G401.6 (cell line): ENCODE results near the gene NAIF1.
"Not testable (repeated sequence)": the region's sequence is repeated elsewhere in the genome, so short reads cannot be mapped to it uniquely, and the experiment has no call there.

ENCODE experiments used
- FAIRE-seq: peaks from 2 replicates; lab custom pipeline; 2012; peaks lifted over from hg19 to GRCh38; lab: Jason Lieb, UNC

NAIF1 gene

DNA sequence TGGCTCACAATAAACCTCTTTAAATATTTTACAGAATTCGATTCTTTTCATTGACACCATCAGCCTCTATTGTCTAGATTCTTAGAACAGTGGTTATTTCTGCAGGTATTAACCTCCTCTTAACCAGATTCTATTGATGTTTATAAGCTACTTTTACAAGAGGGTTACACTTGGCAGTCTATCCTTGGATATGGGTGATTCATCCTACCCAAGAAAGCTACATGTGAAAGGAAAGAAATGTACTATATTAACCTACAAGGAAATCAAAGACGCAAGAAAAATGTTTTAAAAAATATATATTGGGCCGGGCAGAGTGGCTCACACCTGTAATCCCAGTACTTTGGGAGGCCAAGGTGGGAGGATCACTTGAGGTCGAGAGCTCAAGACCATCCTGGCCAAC is 17.6 kb upstream of the NAIF1 start:
- FAIRE-seq, result no peak

DNA sequence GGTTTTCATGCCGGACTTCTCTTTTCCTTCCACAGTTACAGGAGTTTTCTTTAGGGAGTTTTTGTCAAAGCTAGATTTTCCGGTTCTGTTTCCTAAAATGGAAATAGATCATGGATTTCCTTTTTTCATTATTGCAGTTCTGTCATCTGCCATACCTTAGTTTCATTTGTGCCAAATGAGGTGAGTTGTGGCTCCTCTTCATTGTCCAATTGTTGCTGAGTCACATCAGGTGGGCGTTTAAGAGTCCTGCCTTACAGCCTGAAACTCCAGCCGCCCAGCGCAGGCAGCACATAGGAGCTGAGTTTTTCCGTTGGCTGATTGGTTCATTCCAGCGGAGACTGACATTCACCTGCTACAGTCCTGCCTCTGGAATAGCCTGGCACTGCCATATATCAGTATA is 15.0 kb upstream of the NAIF1 start:
- no peak for FAIRE-seq

DNA sequence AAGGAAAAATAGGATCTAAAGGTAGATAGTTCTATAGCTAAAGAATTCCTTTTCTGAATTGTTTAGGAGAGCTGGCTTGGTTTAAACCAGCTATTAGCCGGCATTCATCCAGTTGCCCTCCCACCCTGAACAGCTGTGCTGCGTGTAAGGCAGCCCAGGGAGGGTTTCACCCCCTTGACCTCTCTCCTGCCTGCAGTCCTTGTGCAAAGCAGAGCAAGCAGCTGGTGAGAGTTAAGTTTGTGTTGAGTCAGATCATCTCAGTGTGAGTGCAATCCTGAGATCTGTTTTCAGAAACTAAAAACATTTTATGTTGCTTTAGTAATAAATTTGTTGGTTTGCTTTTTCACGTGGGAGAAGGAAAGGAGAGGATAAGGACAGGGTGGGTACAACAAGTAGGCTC is 13.9 kb upstream of the NAIF1 start:
- FAIRE-seq, result no peak

DNA sequence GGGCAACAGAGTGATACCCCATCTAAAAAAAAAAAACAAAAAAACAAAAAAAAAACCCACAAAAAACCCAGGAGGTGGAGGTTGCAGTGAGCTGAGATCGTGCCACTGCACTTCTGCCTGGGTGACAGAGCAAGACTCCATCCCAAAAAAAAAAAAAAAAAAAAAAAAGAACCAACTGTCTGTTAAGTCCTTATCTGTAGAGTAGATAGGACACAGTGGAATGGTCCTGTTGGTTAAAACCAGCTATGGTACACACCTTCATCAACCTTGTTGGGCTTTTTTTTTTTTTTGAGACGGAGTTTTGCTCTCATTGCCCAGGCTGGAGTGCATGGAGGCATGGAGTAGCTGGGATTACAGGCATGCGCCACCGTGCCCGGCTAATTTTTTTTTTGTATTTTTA is 13.1 kb upstream of the NAIF1 start:
- no peak for FAIRE-seq

DNA sequence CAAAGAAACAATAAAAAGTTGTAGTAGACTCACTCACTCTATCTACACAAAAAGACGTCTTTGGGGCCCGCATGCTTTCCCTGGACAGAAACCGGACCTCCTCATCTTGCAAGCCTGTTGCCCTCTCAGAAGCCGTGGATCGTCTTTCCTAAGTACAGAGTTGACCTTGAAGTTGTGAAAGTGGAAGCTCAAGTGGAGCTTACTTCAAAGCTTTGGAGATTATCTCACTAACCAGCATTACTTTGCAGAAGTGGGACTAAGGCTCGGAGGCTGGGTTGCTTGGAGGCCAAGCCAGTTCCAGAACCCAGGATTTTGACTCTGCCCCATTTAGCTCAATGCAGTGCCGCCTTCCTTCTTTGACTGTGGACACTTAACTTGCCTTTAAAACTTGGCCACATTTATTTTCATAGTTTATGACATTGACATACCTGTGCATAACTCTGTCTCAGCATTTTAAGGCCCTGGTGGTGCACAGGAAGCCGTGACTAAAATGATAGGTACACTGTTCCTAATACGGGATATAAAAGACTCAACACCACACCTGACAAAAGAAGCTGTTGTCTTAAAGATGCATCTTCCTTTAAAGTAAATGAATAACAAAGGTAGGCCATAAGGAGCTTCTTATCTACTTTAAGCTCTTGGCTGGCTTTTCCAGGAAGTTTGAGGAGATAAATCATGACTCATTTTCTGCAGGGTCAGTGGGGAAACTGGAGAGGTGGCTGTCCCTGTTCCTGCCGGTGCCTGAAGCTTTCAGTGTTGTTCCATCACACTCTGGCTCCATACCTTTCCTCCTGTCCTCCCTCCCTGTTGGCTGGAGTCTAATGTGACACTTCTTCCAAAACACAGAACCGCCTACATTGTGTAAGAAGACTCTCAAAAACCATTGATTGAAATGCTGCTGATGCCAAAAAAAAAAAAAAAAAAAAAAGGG is 11.6 kb upstream of the NAIF1 start:
- no peak for FAIRE-seq

DNA sequence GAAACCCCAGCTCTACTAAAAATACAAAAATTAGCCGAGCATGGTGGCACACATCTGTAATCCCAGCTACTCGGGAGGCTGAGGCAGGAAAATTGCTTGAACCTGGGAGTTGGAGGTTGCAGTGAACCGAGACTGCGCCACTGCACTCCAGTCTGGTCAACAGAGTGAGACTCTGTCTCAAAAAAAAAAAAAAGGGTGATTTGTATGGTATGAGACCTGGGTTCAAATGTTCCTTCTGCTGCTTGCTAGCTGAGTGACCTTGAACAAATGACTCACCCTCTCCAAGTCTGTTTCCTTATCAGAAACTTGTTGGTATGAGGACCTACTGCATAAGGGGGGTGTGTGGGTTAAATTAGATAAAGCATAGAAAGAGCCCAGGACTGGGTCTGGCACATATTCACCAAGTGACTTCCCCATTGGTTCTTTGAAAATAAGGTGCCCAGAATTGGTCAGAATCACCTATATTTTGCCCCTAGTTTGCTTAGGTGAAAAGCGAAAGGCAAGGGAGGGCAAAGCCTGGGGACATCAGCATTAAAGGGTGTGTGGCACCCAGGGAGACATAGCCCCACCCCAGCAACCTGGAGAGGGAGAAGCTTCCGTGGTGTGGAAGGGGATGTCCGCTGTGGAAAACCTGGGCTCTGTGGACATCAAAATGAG is 10.9 kb upstream of the NAIF1 start:
- FAIRE-seq, result no peak

DNA sequence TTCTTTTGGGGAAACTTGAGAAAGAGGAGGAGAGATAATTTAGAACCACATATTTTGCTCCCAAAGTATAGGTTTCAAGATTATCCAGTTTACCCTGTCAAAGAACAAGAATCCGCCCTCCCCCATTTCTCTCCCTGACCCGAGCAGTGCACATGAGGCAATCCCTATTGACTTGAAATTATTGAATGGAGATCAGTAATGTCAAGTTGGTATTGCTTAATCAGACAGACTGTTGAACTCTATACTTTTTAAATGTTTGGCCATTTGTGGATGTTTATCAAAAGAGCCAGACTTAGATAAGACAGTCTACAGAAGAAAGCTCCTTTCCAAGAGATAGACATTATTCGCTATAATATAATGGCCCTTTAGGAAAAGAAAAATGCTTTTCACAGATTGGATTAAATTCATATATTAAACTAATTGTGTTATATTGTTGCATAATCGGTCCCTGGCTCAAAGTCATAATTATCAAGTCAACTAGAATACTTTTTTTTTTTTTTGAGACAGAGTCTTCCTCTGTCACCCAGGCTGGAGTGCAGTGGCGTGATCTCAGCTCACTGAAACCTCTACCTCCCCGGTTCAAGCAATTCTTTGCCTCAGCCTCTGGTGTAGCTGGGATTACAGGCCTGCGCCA is 6.2 kb upstream of the NAIF1 start:
- FAIRE-seq, result no peak

DNA sequence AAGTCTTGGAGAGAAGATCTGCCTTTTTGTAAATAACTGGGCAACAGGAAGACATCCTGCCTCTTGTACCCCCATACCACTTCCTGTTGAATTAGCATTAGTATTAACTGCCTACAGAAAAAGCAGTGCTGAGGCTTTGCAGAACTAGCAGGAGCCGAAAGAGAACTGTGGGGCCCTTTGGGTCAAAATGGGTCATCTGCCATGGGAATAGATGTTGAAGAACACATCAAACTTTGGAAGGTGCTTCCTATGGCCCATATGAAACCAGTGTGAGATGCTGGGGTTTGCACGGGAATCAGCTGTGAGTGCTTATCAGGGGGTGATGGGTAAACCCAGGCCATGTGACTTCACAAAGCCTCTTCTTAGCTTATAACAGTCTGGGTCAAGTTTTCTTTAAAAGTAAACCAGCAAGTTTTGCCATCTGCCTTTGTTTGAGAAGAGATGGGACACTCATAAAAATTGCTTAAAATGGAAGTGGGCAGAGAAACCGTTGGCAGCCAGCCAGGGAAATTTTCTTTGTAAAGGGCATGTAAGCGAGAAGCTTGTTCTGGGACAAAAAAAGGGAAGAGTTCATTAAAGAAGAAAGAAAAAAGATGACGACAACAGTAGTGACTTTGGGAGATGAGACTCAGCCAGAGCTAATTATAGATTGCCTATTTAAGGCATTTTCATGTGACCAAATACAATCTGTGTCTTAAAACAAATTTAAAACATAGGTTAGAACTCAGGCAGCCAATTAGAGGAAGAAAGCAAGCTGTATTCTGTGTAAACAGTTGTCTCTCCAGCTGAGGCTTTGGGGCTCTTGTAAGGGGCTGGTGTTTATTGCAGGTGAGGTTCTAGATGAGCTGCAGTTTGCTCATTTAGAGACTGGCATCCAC is 5.3 kb upstream of the NAIF1 start:
- no peak for FAIRE-seq

DNA sequence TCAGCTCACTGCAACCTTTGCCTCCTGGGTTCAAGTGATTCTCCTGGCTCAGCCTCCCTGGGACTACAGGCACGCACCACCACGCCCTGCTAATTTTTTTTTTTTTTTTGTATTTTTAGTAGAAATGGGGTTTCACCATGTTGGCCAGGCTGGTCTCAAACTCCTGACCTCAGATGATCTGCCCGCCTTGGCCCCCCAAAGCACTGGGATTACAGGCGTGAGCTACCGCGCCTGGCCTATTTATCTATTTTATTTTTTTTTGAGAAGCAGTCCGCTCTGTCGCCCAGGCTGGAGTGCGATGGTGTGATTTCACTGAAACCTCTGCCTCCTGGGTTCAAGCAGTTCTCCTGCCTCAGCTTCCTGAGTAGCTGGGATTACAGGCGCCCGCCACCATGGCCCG is 4.4 kb upstream of the NAIF1 start:
- not testable (repeated sequence) for FAIRE-seq

DNA sequence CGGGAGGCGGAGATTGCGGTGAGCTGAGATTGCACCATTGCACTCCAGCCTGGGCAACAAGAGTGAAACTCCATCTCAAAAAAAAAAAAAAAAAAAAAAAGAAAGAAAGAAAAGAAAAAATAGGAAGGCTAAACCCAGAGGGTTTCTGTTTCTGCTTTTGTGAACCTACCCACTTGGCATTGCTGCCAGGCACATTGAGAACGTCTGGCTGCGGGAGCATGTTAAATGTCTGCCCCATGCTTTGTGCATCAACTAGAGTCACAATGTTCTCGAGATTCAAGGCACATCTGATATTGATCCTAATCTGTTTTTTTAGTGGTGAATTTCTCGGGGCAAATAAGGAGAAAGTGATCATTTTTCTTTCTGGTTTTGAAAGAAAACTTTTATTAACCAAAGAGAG is 3.8 kb upstream of the NAIF1 start:
- no peak for FAIRE-seq

DNA sequence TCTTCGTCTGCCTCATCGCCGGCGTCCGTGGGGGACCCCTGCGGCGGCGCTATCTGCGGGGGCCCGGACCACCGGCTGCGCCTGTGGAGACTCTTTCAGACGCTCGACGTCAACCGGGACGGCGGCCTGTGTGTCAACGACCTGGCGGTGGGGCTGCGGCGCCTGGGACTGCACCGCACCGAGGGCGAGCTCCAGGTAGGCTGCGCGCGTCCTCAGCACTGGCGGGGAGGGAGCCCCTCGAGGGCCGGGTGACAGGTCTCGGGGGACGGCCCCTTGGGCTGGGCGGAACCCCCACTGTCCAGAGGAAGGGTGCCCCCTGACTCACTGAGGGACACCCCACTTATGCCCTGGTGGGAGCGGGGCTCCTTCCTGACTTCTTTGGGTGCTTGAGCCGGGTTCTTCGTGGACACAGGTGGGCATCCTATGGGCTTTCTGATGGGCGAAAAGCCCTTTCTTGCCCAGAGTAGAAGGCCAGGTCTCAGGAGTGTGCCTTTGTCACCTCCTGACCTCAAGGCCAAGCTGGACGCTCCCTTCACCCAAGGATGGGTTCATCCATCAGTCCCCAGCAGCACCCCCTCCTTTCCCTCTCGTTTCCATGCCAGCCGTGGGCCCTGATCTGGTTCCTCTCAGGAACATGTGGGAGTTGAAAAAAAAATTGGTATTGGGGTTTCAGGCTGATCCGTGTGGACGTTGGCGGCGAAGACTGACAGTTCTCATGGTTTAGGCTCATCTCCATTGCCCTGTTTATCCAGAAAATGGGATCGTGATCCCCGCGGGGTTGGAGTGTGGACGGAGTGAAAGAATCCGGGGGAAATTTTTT is 1.5 kb upstream of the NAIF1 start:
- no peak for FAIRE-seq

DNA sequence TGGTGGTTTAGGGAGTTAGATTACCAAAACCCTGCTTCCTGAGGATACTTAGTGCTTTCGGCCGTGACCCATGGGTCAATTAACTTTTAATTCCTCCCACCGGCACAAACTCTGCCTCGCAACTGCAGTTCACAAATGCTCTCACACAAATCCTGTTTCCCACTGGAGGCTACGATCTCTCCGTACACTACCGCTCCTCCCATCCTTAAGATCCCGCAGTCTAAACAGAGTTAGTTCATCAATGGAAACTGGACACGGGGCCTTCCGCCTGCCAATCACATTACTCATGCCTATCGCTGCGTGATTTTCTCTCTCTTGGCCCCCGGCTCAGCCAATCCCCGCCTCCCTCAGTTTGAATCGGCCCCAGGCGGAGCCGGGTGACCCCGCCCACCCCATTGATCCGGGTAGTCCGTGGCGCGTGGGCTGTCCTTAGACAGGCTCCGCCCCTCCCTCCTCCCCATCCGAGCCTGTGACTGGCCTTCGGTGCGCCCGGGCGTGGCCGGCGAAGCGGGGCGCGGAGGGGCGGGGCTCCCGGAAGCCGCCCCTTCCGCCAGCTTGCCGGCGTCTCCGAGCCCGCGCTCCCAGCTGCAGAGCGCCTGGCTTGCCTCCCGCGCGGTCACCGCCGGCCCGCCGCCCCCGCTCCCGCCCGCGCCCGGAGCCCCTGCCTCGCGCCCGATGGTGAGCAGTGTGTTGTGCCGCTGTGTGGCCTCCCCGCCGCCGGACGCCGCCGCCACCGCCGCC is 695 bp upstream of the NAIF1 start, which contains the start of gene SLC25A25:
SLC25A25 (plus strand) TSS at position 588 of the 741 bp plus-strand sequence; CDS start at position 676, 88 bp downstream.
- no peak for FAIRE-seq

DNA sequence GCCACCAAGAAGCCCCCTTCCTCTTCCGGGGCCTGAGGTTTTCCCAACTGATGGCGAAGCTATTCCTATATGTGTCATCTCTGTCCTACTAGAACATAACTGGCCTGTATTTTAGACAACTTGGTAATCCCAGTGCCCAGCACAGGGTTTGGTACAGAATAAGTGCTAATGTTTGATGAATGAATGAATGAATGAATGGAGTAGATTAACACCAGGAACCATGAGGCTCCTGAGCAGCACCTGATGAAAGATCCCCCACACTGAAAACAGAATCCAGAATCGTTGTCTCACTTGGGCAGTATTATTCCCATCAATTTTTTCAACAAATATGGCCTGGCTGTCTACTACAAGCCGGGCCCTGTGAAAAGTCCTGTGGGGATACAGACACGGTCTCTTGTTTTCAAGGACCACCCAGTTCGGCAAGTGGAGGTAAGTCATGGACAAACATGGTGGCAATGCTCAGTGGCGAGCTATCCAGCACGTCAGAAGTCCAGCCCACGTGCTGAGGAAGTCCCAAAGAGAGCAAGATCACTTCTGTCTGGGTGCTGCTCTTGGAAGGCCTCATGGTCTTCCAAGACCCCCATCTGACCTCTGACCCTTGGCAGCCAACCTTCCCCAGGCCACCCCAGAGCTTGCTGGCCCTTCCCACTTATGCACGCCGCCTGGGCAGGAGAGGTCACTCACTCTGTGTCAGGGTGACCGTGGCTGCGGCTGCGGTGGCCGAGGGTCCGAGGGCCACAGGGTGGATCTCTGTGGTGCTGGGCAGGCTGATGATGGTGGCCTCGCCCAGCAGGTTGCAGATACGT is 1.0 kb downstream of the NAIF1 start:
- no peak for FAIRE-seq

DNA sequence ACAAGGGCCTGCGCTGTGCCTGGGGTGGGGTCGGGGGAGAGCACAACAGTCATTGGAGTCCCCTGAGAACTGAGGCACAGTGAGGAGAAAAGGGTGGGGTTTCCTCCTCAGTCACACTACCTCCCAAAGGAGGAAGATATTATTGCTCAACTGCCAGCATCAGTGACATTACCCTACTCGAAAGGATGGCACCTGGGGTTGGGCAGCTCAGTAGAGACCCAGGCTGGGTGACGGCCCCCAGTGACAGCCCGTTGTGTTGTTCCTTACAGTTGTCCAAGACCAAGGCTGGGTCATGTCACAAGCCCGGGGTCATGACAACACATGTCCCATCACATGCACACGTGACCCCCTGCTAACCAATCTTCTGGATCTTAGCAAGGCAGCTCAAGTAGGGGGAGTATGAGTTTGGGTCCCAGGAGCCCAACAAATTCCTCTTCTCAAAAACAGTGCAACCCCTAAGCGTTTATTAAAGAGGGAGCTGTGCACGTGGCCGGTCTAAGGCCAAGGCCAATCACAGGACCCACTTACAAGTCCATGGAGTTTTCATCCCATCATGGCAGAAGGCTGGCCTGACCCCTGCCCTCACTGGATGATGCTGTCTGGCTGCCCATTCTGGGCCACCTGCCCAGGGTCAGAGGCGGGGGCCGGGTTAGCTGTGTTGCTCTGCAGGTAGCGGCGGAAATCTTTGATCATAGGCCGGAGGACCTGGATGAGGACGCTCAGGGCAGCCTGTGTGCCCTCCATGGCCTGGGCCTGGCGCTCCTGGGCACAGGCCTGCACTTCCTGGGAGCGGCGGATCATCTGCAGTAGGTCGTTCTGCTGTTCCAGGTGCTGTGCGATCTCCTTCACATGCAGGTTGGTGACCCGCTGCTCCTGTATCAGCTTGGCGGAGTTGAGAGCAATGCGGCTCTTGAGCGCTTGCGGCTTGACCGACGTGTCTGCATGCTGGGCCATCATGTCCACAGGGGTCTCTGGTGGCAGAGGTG is 4.0 kb downstream of the NAIF1 start:
- FAIRE-seq, result no peak

DNA sequence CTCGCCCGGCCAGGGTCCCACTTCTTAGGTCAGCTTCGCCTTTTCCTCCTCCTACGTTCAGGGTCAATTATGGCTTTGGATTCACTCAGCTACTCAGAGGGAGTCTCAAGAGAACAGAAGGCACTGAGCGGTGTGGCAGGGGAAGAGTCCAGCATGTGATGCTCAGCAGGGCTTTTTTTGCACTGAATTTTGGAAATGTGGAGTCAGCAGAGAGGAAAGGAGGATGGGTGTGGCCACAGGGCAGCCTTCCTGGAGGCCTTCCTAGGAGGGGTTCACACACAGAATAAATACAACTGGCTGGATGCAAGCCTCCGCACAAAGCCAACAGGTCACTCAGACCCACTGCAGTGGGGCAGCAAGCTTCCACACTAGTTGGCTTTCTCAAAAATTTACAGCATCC is 4.8 kb downstream of the NAIF1 start:
- no peak for FAIRE-seq

DNA sequence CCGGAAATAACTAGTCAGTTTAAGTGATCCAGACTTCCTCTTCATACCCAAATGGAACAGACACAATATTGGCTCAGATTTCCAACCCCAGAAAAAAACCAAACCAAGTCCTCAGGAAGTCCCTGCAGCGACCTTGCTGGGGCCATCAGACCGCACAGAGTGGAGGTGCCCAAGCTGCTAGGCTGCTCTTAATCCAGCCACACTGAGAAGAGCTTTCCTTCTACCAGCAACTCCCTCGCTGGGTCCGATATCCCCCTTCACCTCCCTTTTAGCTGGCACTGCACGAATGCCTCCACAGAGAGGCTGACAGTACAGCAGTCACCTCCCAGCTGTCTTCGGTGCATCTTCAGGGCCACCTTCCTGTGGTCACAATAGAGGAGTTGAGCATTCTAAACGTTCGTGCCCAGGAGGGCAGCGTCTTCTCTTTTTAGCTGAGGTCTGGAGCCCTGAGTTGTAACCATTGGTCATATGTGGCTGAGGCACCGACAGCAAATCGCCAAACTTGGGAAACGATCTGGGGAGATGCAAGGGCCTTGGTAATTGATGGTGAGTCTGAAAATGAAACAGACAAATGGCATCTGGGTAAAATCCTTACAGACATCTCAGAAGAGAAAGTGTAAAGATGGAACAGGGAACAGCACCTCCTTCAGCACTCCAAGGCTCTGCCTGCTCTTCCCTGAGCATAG is 5.7 kb downstream of the NAIF1 start:
- no peak for FAIRE-seq

DNA sequence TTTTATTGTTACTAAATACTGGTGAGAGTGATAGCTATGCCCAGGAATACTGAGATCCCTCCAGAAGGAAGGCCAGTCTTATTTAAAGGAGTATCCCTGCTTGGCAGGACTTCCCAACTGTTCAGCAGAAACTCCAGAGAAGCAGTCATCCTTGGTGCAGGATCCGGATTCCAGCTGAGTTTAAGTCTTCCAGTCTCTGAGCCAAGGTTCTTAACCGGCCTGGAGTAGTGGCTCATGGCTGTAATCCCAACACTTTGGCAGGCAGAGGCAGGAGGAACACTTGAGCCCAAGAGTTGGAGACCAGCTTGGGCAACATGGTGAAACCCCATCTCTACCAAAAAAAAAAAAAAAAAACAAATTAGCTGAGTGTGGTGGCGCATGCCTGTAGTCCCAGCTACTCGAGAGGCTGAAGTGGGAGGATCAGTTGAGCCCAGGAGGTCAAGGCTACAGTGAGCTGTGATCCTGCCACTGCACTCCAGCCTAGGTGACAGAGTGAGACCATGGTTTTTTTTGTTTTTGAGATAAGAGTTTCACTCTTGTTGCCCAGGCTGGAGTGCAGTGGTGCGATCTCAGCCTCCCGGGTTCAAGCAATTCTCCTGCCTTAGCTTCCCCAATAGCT is 7.6 kb downstream of the NAIF1 start:
- FAIRE-seq, result no peak
